H1 (cell line): ENCODE measurements around the gene LIPM. TPM values are rescaled to one million over a fixed set of nuclear protein-coding genes. Genes with fewer than 3 reads are reported as not detected.
A peak's percentile ranks its signal among the peaks of the same experiment; 100 is the strongest.

Source experiments
- CTCF ChIA-PET: fragments of 300-600 bp; sonication (Branson Sonifier 250); formaldehyde crosslinking; loops from one replicate; lab custom pipeline; 2021; ENCODE audit not compliant: partially characterized antibody; lab: Charles Lee
- POLR2A ChIA-PET: fragments of 300-600 bp; sonication (Branson Sonifier 250); formaldehyde crosslinking; loops from one replicate; lab custom pipeline; 2021; ENCODE audit warnings: inconsistent platforms; ENCODE audit not compliant: partially characterized antibody; lab: Charles Lee
- DNase-seq, 2 experiments: peaks; one replicate each; pipeline versions ENCODE4 v3.0.0 to v3.0.0-alpha.2; 2010 to 2022; ENCODE audit warnings: low spot score in 2 of 2, low read depth in 1 of 2, mixed read lengths in 1 of 2
- FAIRE-seq: peaks from 2 replicates; lab custom pipeline; 2011; peaks lifted over from hg19 to GRCh38; lab: Jason Lieb, UNC
- H2AFZ ChIP-seq: 2 replicates; pipeline ENCODE4 v1.8.1; 2012; ENCODE audit warnings: low read length, inconsistent platforms
- H2AK5ac ChIP-seq: 2 replicates; pipeline ENCODE4 v1.6.1; 2013; ENCODE audit warnings: low read depth, low read length
- H2BK120ac ChIP-seq: replicated peaks from 2 replicates; pipeline ENCODE3; 2013; ENCODE audit warnings: low read depth, low read length, inconsistent platforms
- H2BK12ac ChIP-seq: 2 replicates; pipeline ENCODE4 v1.6.1; 2013; ENCODE audit warnings: low read depth, low read length
- H2BK15ac ChIP-seq: 2 replicates; pipeline ENCODE4 v1.6.1; 2013; ENCODE audit warnings: low read length
- H2BK20ac ChIP-seq: 2 replicates; pipeline ENCODE4 v1.6.1; 2013; ENCODE audit warnings: low read length
- H2BK5ac ChIP-seq: 2 replicates; pipeline ENCODE4 v1.6.1; 2013; ENCODE audit warnings: low read depth, low read length
- H3K14ac ChIP-seq: 2 replicates; pipeline ENCODE4 v1.6.1; 2013; ENCODE audit warnings: inconsistent platforms; ENCODE audit not compliant: insufficient read length
- H3K18ac ChIP-seq: 2 replicates; pipeline ENCODE4 v1.6.1; 2013; ENCODE audit warnings: low read length; ENCODE audit errors: extremely low read depth
- H3K23ac ChIP-seq: 2 replicates; pipeline ENCODE4 v1.6.1; 2013; ENCODE audit warnings: inconsistent platforms; ENCODE audit not compliant: insufficient read length
- H3K23me2 ChIP-seq: 2 replicates; pipeline ENCODE4 v1.6.1; 2013; ENCODE audit warnings: low read depth, low read length
- H3K27ac ChIP-seq: 2 replicates; pipeline ENCODE4 v1.6.1; 2011; ENCODE audit warnings: low read depth, low read length, inconsistent platforms
- H3K27me3 ChIP-seq, 4 experiments: replicated peaks in 1 of 4; 1 replicate in 1 of 4; 2 replicates in 3 of 4; pipeline versions ENCODE4 v1.6.1 to v1.8.1; 2011 to 2013; ENCODE audit warnings: low read length in 3 of 4, mild to moderate bottlenecking in 3 of 4, inconsistent platforms in 2 of 4, mixed read lengths in 2 of 4, moderate library complexity in 1 of 4; ENCODE audit not compliant: control insufficient read depth in 3 of 4, insufficient read depth in 3 of 4; ENCODE audit errors: extremely low read depth in 1 of 4
- H3K36me3 ChIP-seq, 4 experiments: 2 replicates each; pipeline versions ENCODE4 v1.6.1 to v1.8.1; 2011 to 2013; ENCODE audit warnings: mild to moderate bottlenecking in 4 of 4, low read length in 3 of 4, moderate library complexity in 2 of 4, control low read depth in 1 of 4, inconsistent platforms in 1 of 4; ENCODE audit not compliant: insufficient read depth in 4 of 4, control insufficient read depth in 2 of 4
- H3K4ac ChIP-seq: replicated peaks from 2 replicates; pipeline ENCODE3; 2013; ENCODE audit warnings: low read length, low read depth, mixed read lengths, inconsistent platforms; ENCODE audit not compliant: insufficient read length
- H3K4me1 ChIP-seq, 4 experiments: replicated peaks in 1 of 4; 1 replicate in 1 of 4; 2 replicates in 3 of 4; pipeline versions ENCODE4 v1.6.1 to v1.8.1; 2011 to 2013; ENCODE audit warnings: low read length in 3 of 4, inconsistent platforms in 2 of 4, mixed read lengths in 1 of 4; ENCODE audit not compliant: insufficient read depth in 4 of 4, control insufficient read depth in 3 of 4
- H3K4me2 ChIP-seq, 2 experiments: 2 replicates each; pipeline versions ENCODE4 v1.6.1 to v1.8.1; 2011 to 2013; ENCODE audit warnings: low read depth in 2 of 2, low read length in 2 of 2, control low read depth in 1 of 2, inconsistent platforms in 1 of 2, mild to moderate bottlenecking in 1 of 2; ENCODE audit not compliant: insufficient read depth in 1 of 2
- H3K4me3 ChIP-seq, 4 experiments: fragments of 200-600, 300-600 bp in 1 of 4; sonication (generic), shearing (Covaris generic), sonication (Bioruptor Twin) in 1 of 4; 2 replicates each; pipeline versions ENCODE4 v1.5.1 to v1.8.1; 2011 to 2016; ENCODE audit warnings: low read length in 4 of 4, low read depth in 3 of 4, control low read depth in 2 of 4, inconsistent platforms in 2 of 4, mild to moderate bottlenecking in 2 of 4, mixed read lengths in 1 of 4, moderate library complexity in 1 of 4; ENCODE audit not compliant: insufficient read depth in 2 of 4; ENCODE audit errors: extremely low read depth in 1 of 4
- H3K56ac ChIP-seq: replicated peaks from 2 replicates; pipeline ENCODE3; 2013; ENCODE audit warnings: low read depth, mild to moderate bottlenecking, mixed read lengths, low read length, inconsistent platforms; ENCODE audit not compliant: insufficient read length
- H3K79me1 ChIP-seq: 2 replicates; pipeline ENCODE4 v1.6.1; 2013; ENCODE audit warnings: low read depth, low read length, control low read depth
- H3K79me2 ChIP-seq, 2 experiments: 2 replicates each; pipeline versions ENCODE4 v1.6.1 to v1.8.1; 2012 to 2013; ENCODE audit warnings: low read length in 2 of 2, mild to moderate bottlenecking in 2 of 2, inconsistent platforms in 1 of 2; ENCODE audit not compliant: insufficient read depth in 2 of 2, control insufficient read depth in 1 of 2
- H3K9ac ChIP-seq, 4 experiments: replicated peaks in 1 of 4; 1 replicate in 1 of 4; 2 replicates in 3 of 4; pipeline versions ENCODE4 v1.6.1 to v1.8.1; 2011 to 2013; ENCODE audit warnings: low read depth in 3 of 4, low read length in 3 of 4, control low read depth in 2 of 4, mild to moderate bottlenecking in 2 of 4, moderate library complexity in 2 of 4, inconsistent platforms in 1 of 4; ENCODE audit errors: extremely low read depth in 1 of 4
- H3K9me3 ChIP-seq, 2 experiments: 2 replicates each; pipeline versions ENCODE4 v1.6.1 to v1.8.1; 2012 to 2013; ENCODE audit warnings: mild to moderate bottlenecking in 2 of 2, moderate library complexity in 2 of 2, control low read depth in 1 of 2, inconsistent platforms in 1 of 2, low read depth in 1 of 2, low read length in 1 of 2, mixed read lengths in 1 of 2; ENCODE audit not compliant: insufficient read depth in 2 of 2
- H4K20me1 ChIP-seq, 2 experiments: replicated peaks in 1 of 2; 2 replicates each; pipeline versions ENCODE3 to v1.8.1; 2011 to 2013; ENCODE audit warnings: inconsistent platforms in 2 of 2, low read length in 2 of 2, mild to moderate bottlenecking in 1 of 2; ENCODE audit not compliant: insufficient read depth in 2 of 2, control insufficient read depth in 1 of 2
- H4K5ac ChIP-seq: 2 replicates; pipeline ENCODE4 v1.6.1; 2013; ENCODE audit warnings: low read length, low read depth, mixed read lengths, inconsistent platforms; ENCODE audit not compliant: insufficient read length
- H4K8ac ChIP-seq: 2 replicates; pipeline ENCODE4 v1.8.0; 2013; ENCODE audit warnings: mild to moderate bottlenecking, moderate library complexity, low read length, inconsistent platforms; ENCODE audit not compliant: insufficient read depth; ENCODE audit errors: extremely low read depth
- H4K91ac ChIP-seq: replicated peaks from 2 replicates; pipeline ENCODE3; 2013; ENCODE audit warnings: low read length, mixed read lengths, inconsistent platforms; ENCODE audit not compliant: insufficient read length
- CHD1 ChIP-seq: IDR thresholded peaks from 2 replicates; pipeline ENCODE4 v1.6.1; 2012; ENCODE audit warnings: low read depth, low read length, improper control_type of control experiment
- CTBP2 ChIP-seq: IDR thresholded peaks from 2 replicates; pipeline ENCODE4 v1.7.0; 2011; ENCODE audit warnings: borderline replicate concordance, mild to moderate bottlenecking, moderate library complexity, mixed read lengths, low read length; ENCODE audit not compliant: insufficient read depth, insufficient read length
- EGR1 ChIP-seq: IDR thresholded peaks from 2 replicates; pipeline ENCODE4 v1.6.1; 2011; ENCODE audit warnings: low read depth, low read length, borderline replicate concordance
- KDM1A ChIP-seq: fragments of 200-600, 300-600 bp; sonication (generic); IDR thresholded peaks from 2 replicates; pipeline ENCODE4 v1.7.1; 2016; ENCODE audit warnings: mild to moderate bottlenecking, low read length, borderline replicate concordance
- NANOG ChIP-seq: IDR thresholded peaks from 2 replicates; pipeline ENCODE4 v1.6.1; 2011; ENCODE audit warnings: low read length, low read depth, mild to moderate bottlenecking, inconsistent platforms; ENCODE audit not compliant: insufficient read depth, poor library complexity, severe bottlenecking
- NRF1 ChIP-seq: IDR thresholded peaks from 2 replicates; pipeline ENCODE4 v1.6.1; 2011; ENCODE audit warnings: mild to moderate bottlenecking, low read depth, low read length, improper control_type of control experiment
- SIRT6 ChIP-seq: IDR thresholded peaks from one replicate; pipeline ENCODE4 v1.7.1; 2012; ENCODE audit warnings: low read length, inconsistent platforms
- TAF7 ChIP-seq: optimal IDR thresholded peaks from 2 replicates; pipeline ENCODE3; 2011; ENCODE audit warnings: low read depth, mild to moderate bottlenecking, inconsistent platforms, low read length, moderate library complexity, borderline replicate concordance
- WGBS, 2 experiments: shearing (Covaris generic) in 1 of 2; methylation state at CpG; one replicate each; pipeline versions ENCODE4 v1.1.6 to v1.1.7; 2013 to 2015; ENCODE audit warnings: low lambda C conversion rate in 2 of 2, mixed read lengths in 2 of 2, inconsistent platforms in 1 of 2, low coverage in 1 of 2, missing lambda C conversion rate in 1 of 2; ENCODE audit not compliant: insufficient replicate concordance in 2 of 2, insufficient coverage in 1 of 2, insufficient read length in 1 of 2; ENCODE audit errors: extremely low coverage in 1 of 2, missing lambda C conversion rate in 1 of 2; 5-methylcytosine and 5-hydroxymethylcytosine counted together
- polyA plus RNA-seq, 7 experiments: library from polyadenylated mRNA; depleted of rRNA in 3 of 7; stranded (reverse) in 5 of 7; unstranded in 2 of 7; fragments of >200 nt in 5 of 7; fragments of 200-250 nt in 2 of 7; gene quantifications; 1 replicate in 5 of 7; 2 replicates in 1 of 7; 4 replicates in 1 of 7; pipeline versions ENCODE4 v1.2.1 to v1.2.3, GENCODE V29; 2011 to 2013; ENCODE audit warnings: missing spikeins in 2 of 7, mixed read lengths in 2 of 7
- total RNA-seq: library from RNA; stranded (reverse); fragmentation: NEBNext Ultra II Directional; extraction: Animal tissue kit (Norgen Biotek cat#: 25700); gene quantifications from 2 replicates; pipeline ENCODE4 v1.2.1, GENCODE V29; 2021
- TF ChIP-seq, protein P1 (sequence below), 3 experiments: IDR thresholded peaks; 1 replicate in 2 of 3; 2 replicates in 1 of 3; pipeline versions ENCODE4 v1.5.1 to v1.6.1; 2011; ENCODE audit warnings: low read length in 3 of 3, mild to moderate bottlenecking in 3 of 3, inconsistent platforms in 2 of 3, low read depth in 1 of 3, moderate library complexity in 1 of 3; ENCODE audit not compliant: insufficient read depth in 1 of 3; ENCODE audit errors: control extremely low read depth in 1 of 3

Gene LIPM
- total and polyA plus RNA-seq, 2 of the 8 experiments (the other 6 are each of a cell fraction or from before 2014, with no cell fraction given) = not detected

DNA sequence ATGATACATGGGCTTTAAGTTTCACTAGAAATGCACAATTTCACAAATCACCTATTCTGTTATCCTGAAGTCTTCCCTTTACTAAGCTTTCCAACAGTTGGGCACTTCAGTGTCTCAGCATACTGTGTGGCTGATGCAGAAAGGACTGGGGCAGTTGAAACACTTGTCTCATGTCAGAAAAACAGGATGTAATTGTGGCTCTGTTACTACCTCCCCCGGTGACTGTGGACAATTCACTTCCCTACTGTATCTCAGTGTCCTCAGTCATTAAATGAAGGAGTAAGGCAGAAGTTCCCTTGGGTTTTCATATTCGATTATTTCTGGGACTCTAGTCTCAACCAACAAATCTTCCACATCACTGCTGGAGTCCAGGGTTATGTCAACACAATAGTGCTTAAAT lies 31.2 kb downstream of the LIPM start:
- no peak for TF ChIP-seq CTBP2
- no peak for TF ChIP-seq TAF7
- no peak for TF ChIP-seq KDM1A
- TF ChIP-seq SIRT6 = no peak
- no peak for TF ChIP-seq EGR1
- no peak for TF ChIP-seq NANOG
- no peak for TF ChIP-seq CHD1
- no peak for TF ChIP-seq NRF1
- TF ChIP-seq, protein P1, sequence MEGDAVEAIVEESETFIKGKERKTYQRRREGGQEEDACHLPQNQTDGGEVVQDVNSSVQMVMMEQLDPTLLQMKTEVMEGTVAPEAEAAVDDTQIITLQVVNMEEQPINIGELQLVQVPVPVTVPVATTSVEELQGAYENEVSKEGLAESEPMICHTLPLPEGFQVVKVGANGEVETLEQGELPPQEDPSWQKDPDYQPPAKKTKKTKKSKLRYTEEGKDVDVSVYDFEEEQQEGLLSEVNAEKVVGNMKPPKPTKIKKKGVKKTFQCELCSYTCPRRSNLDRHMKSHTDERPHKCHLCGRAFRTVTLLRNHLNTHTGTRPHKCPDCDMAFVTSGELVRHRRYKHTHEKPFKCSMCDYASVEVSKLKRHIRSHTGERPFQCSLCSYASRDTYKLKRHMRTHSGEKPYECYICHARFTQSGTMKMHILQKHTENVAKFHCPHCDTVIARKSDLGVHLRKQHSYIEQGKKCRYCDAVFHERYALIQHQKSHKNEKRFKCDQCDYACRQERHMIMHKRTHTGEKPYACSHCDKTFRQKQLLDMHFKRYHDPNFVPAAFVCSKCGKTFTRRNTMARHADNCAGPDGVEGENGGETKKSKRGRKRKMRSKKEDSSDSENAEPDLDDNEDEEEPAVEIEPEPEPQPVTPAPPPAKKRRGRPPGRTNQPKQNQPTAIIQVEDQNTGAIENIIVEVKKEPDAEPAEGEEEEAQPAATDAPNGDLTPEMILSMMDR (IDR thresholded peaks at IDR 0.05; ENCODE audit: control extremely low read depth in 1 of 3, insufficient read depth in 1 of 3, low read depth in 1 of 3, low read length in 3 of 3) = no peak
- Histone ChIP-seq H2BK20ac (no peak overlapping the region), H4K5ac (no peak overlapping the region), H3K4me3 (no peak overlapping the region), H3K79me1 (no peaks in the 10 kb centered on the region), H3K23me2 (no peaks in the 10 kb centered on the region), H3K23ac (no peak overlapping the region), H2BK120ac (no peak overlapping the region), H2AK5ac (no peak overlapping the region), H3K4ac (no peak overlapping the region), H3K56ac (no peak overlapping the region), H3K27ac (no peak overlapping the region), H3K9me3 (no peaks in the 10 kb centered on the region), H2BK15ac (no peak overlapping the region), H2AFZ (0 out of 2 replicates have a peak overlapping the region, but pooled peaks have one; percentile 6), H3K9ac (no peak overlapping the region), H2BK12ac (no peak overlapping the region), H3K4me1 (no peaks in the 10 kb centered on the region), H3K18ac (no peak overlapping the region), H4K91ac (no peak overlapping the region), H3K79me2 (no peaks in the 10 kb centered on the region), H4K20me1 (no peaks in the 10 kb centered on the region), H2BK5ac (no peak overlapping the region), H4K8ac (no peak overlapping the region), H3K4me2 (no peak overlapping the region), H3K36me3 (no peaks in the 10 kb centered on the region), H3K14ac (no peak overlapping the region), H3K27me3 (no peaks in the 10 kb centered on the region)
- DNase-seq (no peak), FAIRE-seq (no peak)
- ChIA-PET POLR2A (no interaction called here), CTCF (interaction anchor here (0.9 to 7.2 kb wide), 8 partner anchors 10 to 384 kb away, joined by 3 to 279 read pairs (median 20); no protein-coding TSS in a partner anchor)
- WGBS, 2 experiments = 89% methylated on average over 2 of the region's 2 CpGs; no CpG with 5 or more reads in 1 of the 2 experiments
